DND-41 (cell line): ENCODE measurements around the gene NFKBIE.

ENCODE experiments used
- EZH2 ChIP-seq: IDR thresholded peaks from 3 replicates; pipeline ENCODE4 v1.6.1; 2012; ENCODE audit warnings: borderline replicate concordance, low read depth, mild to moderate bottlenecking, moderate library complexity, low read length, inconsistent platforms; ENCODE audit not compliant: severe bottlenecking
- TF ChIP-seq, protein P1 (sequence below): IDR thresholded peaks from 2 replicates; pipeline ENCODE4 v1.5.1; 2012; ENCODE audit warnings: borderline replicate concordance, low read length, moderate library complexity, mild to moderate bottlenecking; ENCODE audit not compliant: poor library complexity, severe bottlenecking; ENCODE audit errors: extremely low read depth

DNA sequence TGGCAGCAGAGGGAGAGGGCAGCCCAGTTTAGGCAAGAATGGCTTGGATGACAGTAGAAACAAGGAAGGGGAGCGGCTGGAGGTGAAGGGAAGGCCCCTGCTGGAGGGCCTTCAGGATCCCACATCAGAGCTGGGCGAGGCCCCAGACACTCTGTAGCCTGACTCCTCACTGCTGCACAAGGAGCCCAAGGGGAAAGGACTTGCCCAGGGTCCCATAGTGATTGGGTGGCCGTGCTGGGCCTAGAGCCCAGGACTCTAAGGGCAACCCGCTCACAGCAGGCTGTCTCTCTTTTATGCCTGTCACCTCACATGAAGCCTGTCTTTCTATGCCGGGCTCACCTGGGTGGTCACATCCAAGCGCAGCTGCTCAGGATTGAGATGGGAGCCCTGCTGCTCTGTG lies 38.5 kb upstream of the NFKBIE start:
- TF ChIP-seq, protein P1, sequence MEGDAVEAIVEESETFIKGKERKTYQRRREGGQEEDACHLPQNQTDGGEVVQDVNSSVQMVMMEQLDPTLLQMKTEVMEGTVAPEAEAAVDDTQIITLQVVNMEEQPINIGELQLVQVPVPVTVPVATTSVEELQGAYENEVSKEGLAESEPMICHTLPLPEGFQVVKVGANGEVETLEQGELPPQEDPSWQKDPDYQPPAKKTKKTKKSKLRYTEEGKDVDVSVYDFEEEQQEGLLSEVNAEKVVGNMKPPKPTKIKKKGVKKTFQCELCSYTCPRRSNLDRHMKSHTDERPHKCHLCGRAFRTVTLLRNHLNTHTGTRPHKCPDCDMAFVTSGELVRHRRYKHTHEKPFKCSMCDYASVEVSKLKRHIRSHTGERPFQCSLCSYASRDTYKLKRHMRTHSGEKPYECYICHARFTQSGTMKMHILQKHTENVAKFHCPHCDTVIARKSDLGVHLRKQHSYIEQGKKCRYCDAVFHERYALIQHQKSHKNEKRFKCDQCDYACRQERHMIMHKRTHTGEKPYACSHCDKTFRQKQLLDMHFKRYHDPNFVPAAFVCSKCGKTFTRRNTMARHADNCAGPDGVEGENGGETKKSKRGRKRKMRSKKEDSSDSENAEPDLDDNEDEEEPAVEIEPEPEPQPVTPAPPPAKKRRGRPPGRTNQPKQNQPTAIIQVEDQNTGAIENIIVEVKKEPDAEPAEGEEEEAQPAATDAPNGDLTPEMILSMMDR, result no peak
- no peak for TF ChIP-seq EZH2
